ENCODE data around the gene ATG101.
"Not testable (repeated sequence)": the region's sequence is repeated elsewhere in the genome, so short reads cannot be mapped to it uniquely, and the experiment has no call there.

The ATG101 gene

DNA sequence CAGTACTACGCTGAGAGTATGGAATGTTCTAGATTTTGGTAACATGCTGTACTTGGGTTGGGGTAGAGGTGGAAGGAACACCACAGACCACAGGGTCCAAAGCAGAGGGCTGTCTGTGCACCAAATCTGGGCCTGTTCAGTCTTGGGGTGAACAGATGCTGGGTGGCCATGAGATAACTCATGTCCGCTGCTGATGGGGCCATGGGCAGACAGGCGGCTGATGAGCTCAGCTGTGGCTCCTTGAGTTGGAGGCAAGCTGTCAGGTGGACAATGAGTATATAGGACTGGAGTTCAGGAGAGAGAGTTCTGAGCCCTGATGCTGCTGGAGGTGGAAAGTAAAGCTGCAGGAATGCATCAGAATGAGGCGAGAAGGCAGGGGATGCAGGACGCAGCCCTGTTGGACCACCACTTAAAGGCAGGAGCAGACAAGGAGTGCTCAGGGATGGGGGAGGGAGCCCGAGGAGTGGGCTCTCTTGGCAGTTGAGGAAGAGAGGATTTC, 16.0 kb downstream of the ATG101 start:
- Histone ChIP-seq H3K9me3 (ENCODE audit: control insufficient read depth, insufficient read depth, low read length) (no peaks in the 10 kb centered on the region), H3K9ac (ENCODE audit: low read depth, low read length) (no peak overlapping the region), H3K4me1 (ENCODE audit: insufficient read depth, low read length) (peaks cover 14% of the 10 kb centered on the region)

DNA sequence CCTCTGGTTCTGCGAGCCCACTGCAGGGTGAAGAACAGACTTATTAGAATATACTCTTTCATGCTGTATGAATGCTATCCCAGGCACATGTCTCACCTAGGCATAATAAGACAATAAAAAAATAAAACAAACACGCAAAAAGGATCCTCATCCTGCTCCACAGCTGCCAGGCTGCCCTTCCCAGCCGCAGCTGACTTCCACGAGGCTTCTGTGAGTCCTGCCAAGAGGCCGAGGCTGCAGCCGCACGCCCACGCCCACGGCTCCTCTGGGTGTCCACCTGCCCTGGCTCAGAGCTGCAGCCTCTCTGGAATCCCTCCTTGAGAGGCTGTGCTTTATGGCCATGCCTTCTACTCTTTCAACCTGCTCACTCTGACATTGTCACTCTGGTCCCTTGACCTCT, 16.6 kb downstream of the ATG101 start:
- H3K9me3 ChIP-seq (ENCODE audit: control insufficient read depth, insufficient read depth, low read length): no peaks in the 10 kb centered on the region
- no peak overlapping the region for H3K9ac ChIP-seq (ENCODE audit: low read depth, low read length)
- peaks cover 14% of the 10 kb centered on the region for H3K4me1 ChIP-seq (ENCODE audit: insufficient read depth, low read length)
- H3K36me3 ChIP-seq (ENCODE audit: insufficient read depth, low read length): no peaks in the 10 kb centered on the region

More for the DNA sequence above, 16.0 kb downstream of the ATG101 start:
- no peaks in the 10 kb centered on the region for H3K36me3 ChIP-seq (ENCODE audit: insufficient read depth, low read length)

DNA sequence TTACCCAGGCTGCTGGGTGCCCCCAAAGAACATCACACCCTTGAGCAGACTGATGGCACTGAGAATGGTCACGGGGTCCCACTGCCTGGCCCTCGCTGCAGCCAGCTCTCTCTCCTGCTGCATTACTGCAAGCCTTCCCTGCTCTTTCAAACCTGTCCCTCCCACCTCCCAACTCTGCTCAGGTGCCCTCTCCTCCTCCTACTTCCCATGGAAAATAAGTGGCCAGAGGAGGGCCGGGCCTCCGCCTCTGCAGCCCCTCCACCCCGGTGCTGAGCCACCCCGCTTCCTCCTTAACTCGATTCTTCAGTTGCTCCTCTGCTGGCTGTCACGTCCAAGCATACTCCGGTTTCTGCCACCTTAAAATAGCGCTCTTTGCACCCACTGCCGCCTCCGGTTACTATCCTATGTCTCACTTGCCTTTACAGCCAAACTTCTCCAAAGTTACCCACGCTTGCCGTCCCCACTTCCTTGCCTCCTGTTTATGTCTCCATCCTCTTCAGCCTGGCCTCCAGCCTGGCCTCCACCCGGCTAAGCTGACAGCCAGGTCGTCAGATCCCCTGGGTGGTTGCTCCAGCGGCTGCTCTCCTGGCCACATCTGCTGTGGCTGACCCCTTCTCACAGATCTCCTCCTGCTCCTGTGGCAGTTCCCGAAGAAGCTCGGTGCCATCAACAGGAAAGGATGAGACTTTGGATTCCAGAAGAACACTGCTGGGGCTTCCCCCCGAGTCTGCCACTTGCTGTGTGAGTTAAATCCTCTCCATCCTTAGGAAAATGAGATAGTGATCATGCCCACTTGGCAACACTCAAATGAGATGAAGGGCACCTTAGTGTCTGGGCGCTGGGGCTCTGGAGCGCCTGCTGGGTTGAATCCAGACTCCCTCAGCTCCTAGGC, 17.4 kb downstream of the ATG101 start:
- Histone ChIP-seq H3K4me1 (ENCODE audit: insufficient read depth, low read length) (peaks cover 7% of the 10 kb centered on the region), H3K9me3 (ENCODE audit: control insufficient read depth, insufficient read depth, low read length) (no peaks in the 10 kb centered on the region), H3K36me3 (ENCODE audit: insufficient read depth, low read length) (no peaks in the 10 kb centered on the region), H3K9ac (ENCODE audit: low read depth, low read length) (no peak overlapping the region)

DNA sequence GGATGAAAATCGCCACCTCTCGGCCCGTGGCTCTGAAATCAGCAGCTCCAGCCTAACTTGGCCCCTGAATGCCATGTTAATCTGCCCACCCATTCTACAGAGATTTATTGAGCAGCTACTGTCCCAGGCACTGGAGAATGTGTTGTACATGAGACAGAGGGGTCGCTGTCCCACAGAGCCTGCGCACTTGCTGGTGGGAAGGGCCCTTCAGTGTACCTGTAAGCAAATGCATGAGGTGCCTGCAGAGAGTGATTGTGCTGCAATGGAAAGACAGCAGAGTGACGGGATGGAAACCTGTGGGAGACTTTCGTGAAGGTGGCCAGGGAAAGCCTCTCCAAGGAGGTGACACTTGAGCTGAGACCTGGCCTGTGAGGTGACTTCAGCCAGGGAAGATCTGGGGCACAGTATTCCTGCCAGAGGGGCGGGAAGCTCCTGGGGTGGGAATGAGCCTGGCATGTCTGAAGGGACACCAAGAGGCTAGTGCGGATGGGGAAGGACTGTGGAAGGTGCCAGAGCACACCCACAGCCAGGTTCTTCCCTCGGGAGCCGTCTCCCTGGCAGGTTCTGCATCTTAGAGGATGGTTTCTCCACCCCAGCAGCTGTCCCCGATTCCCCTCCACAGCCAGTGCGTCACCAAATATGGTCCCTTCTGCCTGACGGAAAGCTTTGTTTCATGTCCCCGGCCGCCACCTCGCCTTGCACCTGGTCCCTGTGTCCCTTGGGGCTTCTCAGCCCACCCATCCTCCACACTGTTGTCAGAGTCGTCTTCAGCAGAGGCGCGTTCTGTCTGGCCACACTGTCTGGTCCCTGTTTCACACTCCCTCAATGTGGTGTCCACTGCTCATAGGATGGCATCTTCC, 18.4 kb downstream of the ATG101 start:
- H3K9me3 ChIP-seq (ENCODE audit: control insufficient read depth, insufficient read depth, low read length): no peaks in the 10 kb centered on the region
- no peak overlapping the region for H3K9ac ChIP-seq (ENCODE audit: low read depth, low read length)
- H3K4me1 ChIP-seq (ENCODE audit: insufficient read depth, low read length): peaks cover 4% of the 10 kb centered on the region; the same call in 1 of the 2 replicates
- no peaks in the 10 kb centered on the region for H3K36me3 ChIP-seq (ENCODE audit: insufficient read depth, low read length)

DNA sequence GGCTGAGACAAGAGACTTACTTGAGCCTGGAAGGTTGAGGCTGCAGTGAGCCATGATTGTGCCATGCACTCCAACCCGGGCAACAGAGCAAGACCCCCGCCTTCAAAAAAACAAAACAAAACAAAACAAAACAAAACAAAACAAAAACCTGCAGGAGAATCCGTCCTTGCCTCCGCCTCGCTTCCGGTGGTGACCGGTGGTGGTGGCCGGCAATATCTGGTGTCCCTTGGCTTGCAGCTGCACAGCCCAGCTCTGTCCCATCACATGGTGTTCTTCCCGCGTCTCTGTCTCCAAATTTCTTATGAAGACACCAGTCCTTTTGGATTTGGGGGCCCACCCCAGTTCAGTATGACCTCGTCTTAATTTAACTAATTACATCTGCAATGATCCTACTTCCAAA, 19.7 kb downstream of the ATG101 start:
- Histone ChIP-seq H3K4me1 (ENCODE audit: insufficient read depth, low read length) (peaks cover 4% of the 10 kb centered on the region; the same call in 1 of the 2 replicates), H3K9me3 (ENCODE audit: control insufficient read depth, insufficient read depth, low read length) (no peaks in the 10 kb centered on the region), H3K36me3 (ENCODE audit: insufficient read depth, low read length) (no peaks in the 10 kb centered on the region), H3K9ac (ENCODE audit: low read depth, low read length) (no peak overlapping the region)

DNA sequence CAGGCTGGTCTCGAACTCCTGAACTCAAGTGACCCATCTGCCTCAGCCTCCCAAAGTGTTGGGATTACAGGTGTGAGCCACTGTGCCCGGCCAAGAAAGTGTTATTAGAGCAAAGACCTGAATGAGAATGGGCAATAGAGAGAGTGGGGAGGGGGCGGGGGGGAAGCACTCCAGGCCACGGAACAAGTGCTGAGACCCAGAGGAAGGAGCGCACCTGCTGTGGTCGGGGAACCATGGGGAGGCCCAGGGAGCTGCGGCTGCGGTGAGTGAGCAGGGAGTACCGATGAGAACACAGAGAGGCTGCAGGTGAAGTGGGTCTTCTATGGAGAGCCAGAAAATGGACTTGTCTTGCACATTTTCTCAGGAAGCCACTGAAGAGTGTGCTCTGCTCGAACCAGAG, 20.5 kb downstream of the ATG101 start:
- Histone ChIP-seq H3K36me3 (ENCODE audit: insufficient read depth, low read length) (no peaks in the 10 kb centered on the region), H3K9ac (ENCODE audit: low read depth, low read length) (no peak overlapping the region), H3K4me1 (ENCODE audit: insufficient read depth, low read length) (peaks cover 4% of the 10 kb centered on the region; the same call in 1 of the 2 replicates), H3K9me3 (ENCODE audit: control insufficient read depth, insufficient read depth, low read length) (no peaks in the 10 kb centered on the region)

DNA sequence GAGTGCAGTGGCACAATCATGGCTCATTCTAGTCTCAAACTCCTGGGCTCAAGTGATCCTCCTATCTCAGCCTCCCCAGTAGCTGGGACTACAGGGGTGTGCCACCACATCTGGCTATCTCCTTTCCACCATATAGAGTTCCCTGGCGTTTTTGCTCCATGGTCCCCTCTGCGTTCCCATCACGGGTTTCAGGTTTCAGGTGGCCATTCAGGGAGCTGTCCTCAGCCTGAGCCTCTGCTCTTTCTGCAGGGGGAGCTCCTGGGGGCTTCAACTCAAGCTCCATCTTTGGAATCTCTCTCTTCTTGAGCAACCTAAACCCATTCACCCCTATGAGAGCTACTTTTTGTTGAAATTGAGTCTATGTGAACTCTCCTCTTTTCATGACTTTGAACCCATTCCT, 21.3 kb downstream of the ATG101 start:
- H3K9me3 ChIP-seq (ENCODE audit: control insufficient read depth, insufficient read depth, low read length): no peaks in the 10 kb centered on the region
- H3K4me1 ChIP-seq (ENCODE audit: insufficient read depth, low read length): peaks cover 4% of the 10 kb centered on the region; the same call in 1 of the 2 replicates
- no peak overlapping the region for H3K9ac ChIP-seq (ENCODE audit: low read depth, low read length)
- no peaks in the 10 kb centered on the region for H3K36me3 ChIP-seq (ENCODE audit: insufficient read depth, low read length)

DNA sequence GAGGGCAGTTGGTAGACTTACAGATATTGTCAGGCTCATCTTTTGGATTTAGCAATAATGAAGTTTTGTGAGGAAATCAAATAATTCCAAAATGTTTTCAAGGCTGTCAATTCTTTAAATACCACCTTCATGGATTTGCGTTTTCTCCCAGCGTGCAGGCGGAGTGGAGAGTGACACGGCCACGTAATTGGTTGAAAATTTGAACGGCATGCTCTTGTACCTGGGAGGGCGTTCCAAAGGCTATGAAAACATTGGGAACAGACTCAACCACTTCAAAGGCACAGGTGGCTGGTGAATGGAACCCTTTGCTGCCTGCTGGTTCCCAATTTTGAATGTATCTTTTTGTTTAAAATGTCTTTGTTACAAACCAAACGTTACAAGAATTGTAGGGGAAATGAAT, 22.1 kb downstream of the ATG101 start:
- peaks cover 4% of the 10 kb centered on the region; the same call in 1 of the 2 replicates for H3K4me1 ChIP-seq (ENCODE audit: insufficient read depth, low read length)
- H3K36me3 ChIP-seq (ENCODE audit: insufficient read depth, low read length): no peaks in the 10 kb centered on the region
- no peaks in the 10 kb centered on the region for H3K9me3 ChIP-seq (ENCODE audit: control insufficient read depth, insufficient read depth, low read length)
- H3K9ac ChIP-seq (ENCODE audit: low read depth, low read length): no peak overlapping the region

DNA sequence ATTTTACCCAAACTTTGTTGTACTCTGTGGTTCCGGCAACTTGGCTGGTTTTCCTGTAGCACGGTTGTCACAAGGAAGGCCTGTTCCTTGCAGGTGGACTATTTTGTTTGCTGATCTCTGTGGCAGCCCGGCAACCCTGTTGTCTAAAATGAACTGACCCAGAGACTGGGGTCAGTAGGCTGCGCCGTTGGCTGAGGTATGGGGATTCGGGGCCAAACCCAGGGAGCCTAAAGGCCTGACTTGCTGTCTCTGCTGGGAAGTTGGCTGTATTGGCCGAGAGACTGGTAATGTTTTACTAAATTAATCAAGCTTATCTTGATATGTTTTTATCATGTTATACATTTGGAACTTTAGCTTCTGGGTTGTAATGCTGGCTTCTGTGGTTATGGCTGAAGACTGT, 23.6 kb downstream of the ATG101 start:
- Histone ChIP-seq H3K9ac (ENCODE audit: low read depth, low read length) (no peak overlapping the region), H3K9me3 (ENCODE audit: control insufficient read depth, insufficient read depth, low read length) (no peaks in the 10 kb centered on the region), H3K36me3 (ENCODE audit: insufficient read depth, low read length) (no peaks in the 10 kb centered on the region), H3K4me1 (ENCODE audit: insufficient read depth, low read length) (peaks cover 4% of the 10 kb centered on the region; the same call in 1 of the 2 replicates)

DNA sequence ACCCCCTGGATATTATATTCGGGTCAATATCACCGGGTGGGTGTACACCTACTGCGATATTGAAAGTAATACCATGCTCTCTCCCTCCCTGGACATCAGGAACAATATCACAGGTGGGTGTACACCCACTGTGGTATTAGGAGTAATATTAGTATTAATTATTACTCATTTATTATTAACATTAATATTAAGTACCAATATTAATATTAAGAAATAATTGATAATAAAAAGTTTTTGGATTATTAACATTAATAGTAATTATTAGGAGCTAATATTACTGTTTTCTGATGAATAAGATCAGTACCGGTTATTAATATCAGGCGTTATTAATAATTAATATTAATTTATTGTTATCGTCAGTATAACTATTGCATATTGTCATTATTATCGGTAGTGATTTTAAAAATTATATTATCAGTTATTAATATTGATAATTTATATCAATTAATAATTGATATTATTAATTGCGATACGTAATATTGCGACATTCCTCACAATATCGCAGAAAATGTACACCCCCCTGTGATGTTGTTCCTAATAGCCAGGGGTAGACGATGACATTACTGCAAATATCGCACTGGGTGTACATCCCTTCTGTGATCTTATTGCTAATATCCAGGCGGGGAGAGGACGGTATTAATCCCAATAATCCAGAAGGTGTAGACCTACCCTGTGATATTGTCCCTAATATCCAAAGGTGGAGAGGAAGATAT, 26.7 kb downstream of the ATG101 start:
- no peak overlapping the region for H3K9ac ChIP-seq (ENCODE audit: low read depth, low read length)
- no peaks in the 10 kb centered on the region for H3K36me3 ChIP-seq (ENCODE audit: insufficient read depth, low read length)
- H3K4me1 ChIP-seq (ENCODE audit: insufficient read depth, low read length): peaks cover under 1% of the 10 kb centered on the region; the same call in 1 of the 2 replicates
- H3K9me3 ChIP-seq (ENCODE audit: control insufficient read depth, insufficient read depth, low read length): no peaks in the 10 kb centered on the region

DNA sequence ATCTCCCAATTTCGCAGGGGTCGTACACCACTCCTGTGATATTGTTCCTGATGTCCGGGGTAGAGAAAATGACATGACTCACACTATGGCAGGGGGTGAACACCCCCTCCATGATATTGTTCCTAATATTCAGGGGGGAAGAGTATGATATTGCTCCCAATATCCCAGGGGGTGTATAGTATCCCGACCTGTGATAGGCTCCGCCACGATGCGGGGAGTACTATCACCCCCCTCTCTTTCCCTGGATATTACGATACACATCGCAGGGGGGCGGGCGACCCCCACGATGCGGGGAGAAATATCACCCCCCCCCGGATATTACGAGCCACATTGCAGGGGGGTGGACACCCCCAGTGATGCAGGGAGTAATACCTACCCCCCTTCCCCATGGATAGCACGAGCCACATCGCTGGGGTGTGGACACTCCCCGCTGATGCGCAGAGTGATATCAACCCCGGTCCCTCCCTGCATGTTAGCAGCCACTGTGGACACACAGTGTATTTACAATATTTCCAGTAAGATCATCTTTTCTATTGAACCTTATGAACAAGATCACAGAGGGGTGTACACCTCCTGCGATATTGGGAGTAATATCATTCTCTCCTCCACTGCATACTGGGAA, 27.4 kb downstream of the ATG101 start:
- Histone ChIP-seq H3K36me3 (ENCODE audit: insufficient read depth, low read length) (no peaks in the 10 kb centered on the region), H3K9me3 (ENCODE audit: control insufficient read depth, insufficient read depth, low read length) (no peaks in the 10 kb centered on the region), H3K4me1 (ENCODE audit: insufficient read depth, low read length) (no peaks in the 10 kb centered on the region), H3K9ac (ENCODE audit: low read depth, low read length) (no peak overlapping the region)

DNA sequence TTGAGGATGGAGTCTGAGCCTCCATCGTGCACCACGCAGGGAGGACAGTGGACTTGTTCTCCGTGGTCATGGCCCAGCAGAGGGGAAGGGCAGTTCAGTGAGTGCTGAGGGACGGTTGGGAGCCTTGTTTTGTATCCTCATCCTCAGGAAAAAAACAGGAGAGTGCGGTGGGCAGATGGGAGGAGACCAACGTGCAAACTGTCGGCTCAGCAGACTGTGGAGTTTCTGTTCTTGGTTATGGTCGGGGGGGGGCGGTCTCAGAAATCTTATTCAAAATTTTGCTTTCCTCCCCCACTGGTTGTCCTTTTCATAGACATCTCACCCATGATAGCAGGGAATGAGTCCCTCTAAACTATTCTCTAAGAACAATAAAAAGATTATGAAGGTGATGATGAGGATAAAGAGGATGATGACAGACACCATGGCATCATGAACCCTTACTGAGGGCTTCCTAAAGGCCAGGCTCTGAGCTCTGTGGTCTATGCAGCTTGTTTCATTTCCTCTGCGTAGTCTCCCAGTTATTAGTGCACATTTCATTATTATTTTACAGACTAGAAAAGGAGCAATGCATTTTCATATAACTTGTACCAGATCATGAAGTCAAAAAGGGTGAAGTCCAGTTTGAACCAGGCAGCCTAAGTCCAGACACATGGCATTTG, 34.8 kb downstream of the ATG101 start:
- not testable (repeated sequence) for H3K4me1 ChIP-seq (ENCODE audit: insufficient read depth, low read length); H3K36me3 ChIP-seq (ENCODE audit: insufficient read depth, low read length); H3K9ac ChIP-seq (ENCODE audit: low read depth, low read length); H3K9me3 ChIP-seq (ENCODE audit: control insufficient read depth, insufficient read depth, low read length)

Data from ES-I3 (cell line).